ENCODE results near the gene CHCHD3.

The CHCHD3 gene

DNA sequence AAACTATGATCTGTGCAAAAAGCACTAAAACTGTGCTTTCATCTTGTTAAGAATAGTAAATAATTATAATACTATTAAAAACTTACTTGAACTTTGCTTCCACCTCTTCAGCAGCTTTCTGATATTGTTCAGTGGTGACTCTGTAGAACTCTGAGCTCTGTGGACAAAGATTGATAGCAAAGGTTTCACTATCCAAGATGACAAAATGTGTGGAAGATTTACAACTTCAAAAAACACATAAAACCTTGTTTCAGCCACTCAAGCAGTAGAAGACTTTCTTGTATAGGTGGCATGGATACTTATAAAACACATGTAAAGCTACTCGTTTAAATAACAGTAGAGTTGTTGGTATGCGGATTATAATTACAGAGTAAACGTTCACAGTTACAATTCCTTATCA, 243.6 kb downstream of the CHCHD3 start:
- Histone ChIP-seq H3K9me3 (no peaks in the 10 kb centered on the region), H3K27me3 (no peaks in the 10 kb centered on the region), H3K36me3 (no peaks in the 10 kb centered on the region), H3K4me3 (ENCODE audit: low read depth in 1 of 2, low read length in 1 of 2) (no peak overlapping the region), H3K27ac (no peak overlapping the region), H3K4me1 (ENCODE audit: control insufficient read depth in 1 of 2, insufficient read depth in 1 of 2, low read depth in 1 of 2, low read length in 1 of 2) (peaks cover 21 to 22% of the 10 kb centered on the region in 2 experiments)
- TF ChIP-seq, protein P1, sequence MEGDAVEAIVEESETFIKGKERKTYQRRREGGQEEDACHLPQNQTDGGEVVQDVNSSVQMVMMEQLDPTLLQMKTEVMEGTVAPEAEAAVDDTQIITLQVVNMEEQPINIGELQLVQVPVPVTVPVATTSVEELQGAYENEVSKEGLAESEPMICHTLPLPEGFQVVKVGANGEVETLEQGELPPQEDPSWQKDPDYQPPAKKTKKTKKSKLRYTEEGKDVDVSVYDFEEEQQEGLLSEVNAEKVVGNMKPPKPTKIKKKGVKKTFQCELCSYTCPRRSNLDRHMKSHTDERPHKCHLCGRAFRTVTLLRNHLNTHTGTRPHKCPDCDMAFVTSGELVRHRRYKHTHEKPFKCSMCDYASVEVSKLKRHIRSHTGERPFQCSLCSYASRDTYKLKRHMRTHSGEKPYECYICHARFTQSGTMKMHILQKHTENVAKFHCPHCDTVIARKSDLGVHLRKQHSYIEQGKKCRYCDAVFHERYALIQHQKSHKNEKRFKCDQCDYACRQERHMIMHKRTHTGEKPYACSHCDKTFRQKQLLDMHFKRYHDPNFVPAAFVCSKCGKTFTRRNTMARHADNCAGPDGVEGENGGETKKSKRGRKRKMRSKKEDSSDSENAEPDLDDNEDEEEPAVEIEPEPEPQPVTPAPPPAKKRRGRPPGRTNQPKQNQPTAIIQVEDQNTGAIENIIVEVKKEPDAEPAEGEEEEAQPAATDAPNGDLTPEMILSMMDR (IDR thresholded peaks at IDR 0.05) = no peak

DNA sequence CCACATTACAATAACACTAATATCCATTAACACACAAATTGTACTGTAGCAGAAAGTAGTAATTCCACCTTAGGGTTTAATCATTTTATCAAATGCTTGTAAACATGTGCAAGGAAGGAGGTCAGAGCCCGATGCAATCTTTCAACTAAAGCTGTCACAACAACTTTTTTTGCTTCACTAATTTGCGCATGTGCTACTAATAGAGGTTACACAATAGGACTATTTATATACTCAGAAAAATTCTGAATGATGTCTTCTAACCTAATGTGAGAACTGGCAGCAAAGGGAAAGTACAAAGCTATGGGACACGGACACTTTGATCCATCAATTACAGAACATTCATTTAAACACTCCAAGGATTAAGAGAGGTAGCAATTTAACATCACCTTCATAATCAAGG, 244.4 kb downstream of the CHCHD3 start:
- Histone ChIP-seq H3K27ac (no peak overlapping the region), H3K27me3 (no peaks in the 10 kb centered on the region), H3K4me3 (ENCODE audit: low read depth in 1 of 2, low read length in 1 of 2) (no peak overlapping the region), H3K9me3 (no peaks in the 10 kb centered on the region), H3K4me1 (ENCODE audit: control insufficient read depth in 1 of 2, insufficient read depth in 1 of 2, low read depth in 1 of 2, low read length in 1 of 2) (peaks cover 21 to 22% of the 10 kb centered on the region in 2 experiments), H3K36me3 (no peaks in the 10 kb centered on the region)
- TF ChIP-seq, protein P1 (IDR thresholded peaks at IDR 0.05) = no peak

DNA sequence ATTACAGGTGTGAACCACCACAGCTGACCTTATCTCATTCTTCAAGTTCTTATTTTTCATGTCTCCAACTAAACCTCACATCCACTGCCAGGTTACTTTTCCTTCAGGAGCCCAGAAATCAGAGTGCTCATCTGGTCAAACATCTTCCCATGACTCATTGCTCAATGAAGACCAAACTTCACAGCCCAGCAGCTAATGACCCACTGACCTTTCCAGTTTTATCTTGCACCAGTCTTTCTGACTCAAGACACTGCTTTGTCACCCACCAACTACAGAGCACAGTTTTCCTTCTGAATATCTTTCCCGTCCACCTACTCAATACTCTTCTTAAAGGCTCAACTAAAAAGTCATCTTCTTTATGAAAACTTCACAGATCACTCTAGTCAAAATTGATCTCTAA, 245.1 kb downstream of the CHCHD3 start:
- H3K9me3 ChIP-seq = no peaks in the 10 kb centered on the region
- H3K4me3 ChIP-seq (ENCODE audit: low read depth in 1 of 2, low read length in 1 of 2) = no peak overlapping the region
- H3K4me1 ChIP-seq (ENCODE audit: control insufficient read depth in 1 of 2, insufficient read depth in 1 of 2, low read depth in 1 of 2, low read length in 1 of 2) = peaks cover 21 to 22% of the 10 kb centered on the region in 2 experiments
- no peak overlapping the region for H3K27ac ChIP-seq
- H3K36me3 ChIP-seq = no peaks in the 10 kb centered on the region
- TF ChIP-seq, protein P1 (IDR thresholded peaks at IDR 0.05) = no peak
- H3K27me3 ChIP-seq = no peaks in the 10 kb centered on the region

DNA sequence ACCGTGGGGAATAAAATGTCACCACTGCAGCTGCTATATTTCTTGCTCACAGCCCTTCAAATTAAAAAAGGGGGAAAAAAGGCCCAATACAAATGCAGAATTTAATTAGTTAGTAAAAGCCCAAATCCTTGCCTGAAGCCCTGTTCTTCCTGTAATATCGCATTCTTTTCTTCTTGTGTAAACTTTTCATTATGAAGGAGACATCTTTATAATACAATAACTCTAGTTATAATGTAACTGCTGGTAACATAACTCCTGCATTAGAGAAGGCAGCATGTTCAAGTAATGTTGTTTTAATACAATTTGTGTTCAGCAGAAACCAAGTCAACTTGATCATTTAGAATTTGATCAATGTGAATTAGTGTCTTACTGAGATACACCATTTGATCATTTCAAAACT, 250.9 kb downstream of the CHCHD3 start:
- TF ChIP-seq, protein P1 (IDR thresholded peaks at IDR 0.05) = no peak

DNA sequence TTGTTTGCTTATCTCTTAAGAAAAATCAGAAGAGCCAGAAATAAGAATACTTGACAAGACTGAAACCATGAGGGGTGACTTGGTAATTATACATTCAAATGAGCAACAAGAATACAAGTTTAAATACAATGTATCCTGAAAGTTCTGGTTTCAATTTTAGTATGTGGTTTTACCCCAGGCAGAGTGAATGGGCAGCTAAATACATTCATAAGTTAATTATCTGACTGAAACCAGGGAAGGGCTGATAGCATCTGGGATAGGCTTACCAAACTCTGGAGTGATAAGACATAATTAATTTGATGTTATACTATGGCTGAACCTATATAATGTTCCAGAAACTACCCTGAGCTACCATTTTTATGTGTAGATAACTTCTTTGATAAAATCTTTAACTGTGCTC, 253.4 kb downstream of the CHCHD3 start:
- H3K9me3 ChIP-seq = no peaks in the 10 kb centered on the region
- H3K4me3 ChIP-seq (ENCODE audit: low read depth in 1 of 2, low read length in 1 of 2) = no peak overlapping the region
- no peaks in the 10 kb centered on the region for H3K4me1 ChIP-seq (ENCODE audit: control insufficient read depth in 1 of 2, insufficient read depth in 1 of 2, low read depth in 1 of 2, low read length in 1 of 2)
- TF ChIP-seq, protein P1 (IDR thresholded peaks at IDR 0.05) = no peak
- no peaks in the 10 kb centered on the region for H3K27me3 ChIP-seq
- no peaks in the 10 kb centered on the region for H3K36me3 ChIP-seq
- H3K27ac ChIP-seq = no peak overlapping the region

More for the DNA sequence above, 250.9 kb downstream of the CHCHD3 start:
- Histone ChIP-seq H3K27ac (no peak overlapping the region), H3K4me3 (ENCODE audit: low read depth in 1 of 2, low read length in 1 of 2) (no peak overlapping the region), H3K27me3 (no peaks in the 10 kb centered on the region), H3K4me1 (ENCODE audit: control insufficient read depth in 1 of 2, insufficient read depth in 1 of 2, low read depth in 1 of 2, low read length in 1 of 2) (no peaks in the 10 kb centered on the region), H3K9me3 (no peaks in the 10 kb centered on the region), H3K36me3 (no peaks in the 10 kb centered on the region)
